Stimulated activated CD4-positive, alpha-beta T cell treated with anti-CD3 and anti-CD28 coated beads, Interleukin-4, amount 100 ng/mL, for 24 hours (primary cell): ENCODE measurements around the gene CREG2.

Source experiments
- DNase-seq: peaks from one replicate; pipeline ENCODE4 v3.0.0-alpha.2; 2020

Gene CREG2

DNA sequence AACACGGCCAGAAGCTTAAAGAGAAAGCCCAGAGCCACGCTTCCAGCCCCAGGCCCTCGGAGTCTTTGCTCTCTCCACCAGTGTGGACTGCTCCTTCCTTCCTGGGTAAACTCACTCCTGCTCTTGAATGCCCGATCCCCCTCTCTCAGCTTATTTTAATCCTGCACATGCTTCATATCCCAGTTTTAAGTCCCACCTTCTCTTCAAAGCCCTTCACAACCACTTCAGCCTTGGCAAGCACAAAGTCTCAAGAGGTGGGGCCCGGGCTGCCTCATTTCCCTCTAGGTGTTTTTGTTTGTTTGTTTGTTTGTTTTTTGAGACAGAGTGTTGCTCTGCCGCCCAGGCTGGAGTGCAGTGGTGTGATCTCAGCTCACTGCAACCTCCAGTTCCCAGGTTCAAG, 21.6 kb upstream of the CREG2 start:
- no peak for DNase-seq

GRCh38 chr2:101405351-101405899, 18.1 kb upstream of the CREG2 start:
- DNase-seq: no peak

DNA sequence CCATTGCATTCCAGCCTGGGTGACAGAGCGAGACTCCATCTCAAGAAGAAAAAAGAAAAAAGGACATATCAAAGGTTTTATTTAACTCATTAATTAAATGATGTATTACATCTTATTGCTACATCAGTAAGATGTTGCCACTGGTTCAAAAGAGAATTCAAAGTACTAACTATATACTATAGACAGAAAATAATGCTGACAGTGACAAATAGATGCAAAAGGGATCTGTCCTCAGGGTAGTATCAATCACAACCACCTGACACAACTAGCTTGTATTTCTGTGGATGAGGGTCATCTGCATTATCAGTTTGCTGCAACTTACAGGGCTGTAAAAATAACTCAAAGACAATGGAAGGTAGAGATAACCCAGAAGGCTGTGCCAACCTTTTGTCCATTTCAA, 16.4 kb upstream of the CREG2 start:
- no peak for DNase-seq

GRCh38 chr2:101402630-101403029, 15.3 kb upstream of the CREG2 start:
- DNase-seq: no peak

DNA sequence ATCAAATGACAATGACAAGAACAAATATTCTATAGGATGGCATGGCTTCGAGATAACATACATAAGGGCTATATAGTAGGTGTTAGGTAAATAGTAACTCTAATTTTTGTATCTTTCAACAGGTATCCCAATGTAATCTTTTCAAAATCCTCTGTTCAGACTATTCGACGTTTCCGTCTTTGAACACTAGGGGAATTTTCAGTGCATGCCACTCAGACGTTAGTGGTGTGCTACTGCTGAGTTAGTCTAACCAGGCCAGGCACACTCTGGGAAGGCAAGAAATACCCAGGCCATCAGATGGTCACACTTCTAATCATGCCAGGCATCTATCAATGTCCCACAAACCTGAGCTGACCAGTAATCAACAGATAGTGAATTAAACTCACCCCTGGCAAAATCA, 14.6 kb upstream of the CREG2 start:
- no peak for DNase-seq

GRCh38 chr2:101401326-101401665, 14.0 kb upstream of the CREG2 start:
- DNase-seq: no peak

DNA sequence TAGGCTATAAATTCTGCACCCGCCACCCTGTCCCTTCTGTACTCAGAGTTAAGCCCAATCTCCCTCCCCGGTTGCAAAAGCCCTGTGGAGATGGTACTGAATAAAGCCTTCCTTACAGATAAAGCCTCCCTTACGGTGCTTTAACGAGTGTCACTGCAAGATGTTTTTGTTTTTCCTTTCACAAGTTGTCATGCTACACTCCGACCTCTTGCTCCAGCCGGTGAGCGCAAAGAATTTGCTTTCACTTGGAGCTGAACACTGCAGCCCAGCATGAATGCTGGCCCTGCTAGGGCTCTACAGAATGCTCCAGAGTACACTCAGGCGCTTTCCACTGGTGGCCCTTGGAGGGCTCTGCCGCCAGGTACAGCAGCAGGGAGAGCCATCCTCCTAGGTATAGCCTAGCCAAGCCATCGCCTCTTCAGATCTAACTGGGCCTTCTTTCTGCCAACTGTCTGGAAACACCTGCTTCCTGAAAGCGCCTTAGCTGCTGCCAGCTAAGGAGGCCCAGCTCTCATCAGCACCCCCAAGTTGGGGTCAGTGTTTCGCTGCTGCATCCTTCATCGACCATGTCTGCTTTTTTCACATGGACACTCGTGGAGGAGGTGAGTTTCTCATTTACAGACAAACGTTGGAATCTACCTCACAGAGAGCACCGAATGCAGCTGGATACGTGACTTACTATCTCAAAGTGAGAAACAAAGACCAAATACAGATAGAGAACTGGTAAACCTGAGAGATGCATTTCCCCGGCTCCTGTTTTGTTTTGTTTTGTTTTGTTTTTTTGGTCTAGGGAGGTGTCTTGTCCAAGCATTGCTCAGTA, 13.4 kb upstream of the CREG2 start:
- no peak for DNase-seq

DNA sequence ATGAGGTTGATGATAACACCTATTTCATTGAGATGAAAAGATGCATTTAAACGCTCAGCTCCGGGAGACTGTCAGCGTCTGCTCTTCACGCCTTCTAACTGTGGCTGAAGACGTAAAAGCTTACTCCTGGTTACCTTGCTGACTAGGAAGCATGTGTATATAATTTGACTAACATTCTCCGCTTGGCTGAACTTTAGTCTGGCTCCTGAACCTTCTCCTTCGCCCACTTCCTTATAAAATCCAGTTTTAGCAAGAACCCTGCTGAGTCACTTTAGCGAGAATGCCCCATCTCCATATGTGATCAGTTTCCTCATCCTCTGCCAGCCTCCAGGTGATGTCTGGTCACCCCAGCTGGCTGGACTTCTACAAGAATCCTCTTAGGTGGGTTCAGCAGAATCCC, 12.7 kb upstream of the CREG2 start:
- DNase-seq: no peak

DNA sequence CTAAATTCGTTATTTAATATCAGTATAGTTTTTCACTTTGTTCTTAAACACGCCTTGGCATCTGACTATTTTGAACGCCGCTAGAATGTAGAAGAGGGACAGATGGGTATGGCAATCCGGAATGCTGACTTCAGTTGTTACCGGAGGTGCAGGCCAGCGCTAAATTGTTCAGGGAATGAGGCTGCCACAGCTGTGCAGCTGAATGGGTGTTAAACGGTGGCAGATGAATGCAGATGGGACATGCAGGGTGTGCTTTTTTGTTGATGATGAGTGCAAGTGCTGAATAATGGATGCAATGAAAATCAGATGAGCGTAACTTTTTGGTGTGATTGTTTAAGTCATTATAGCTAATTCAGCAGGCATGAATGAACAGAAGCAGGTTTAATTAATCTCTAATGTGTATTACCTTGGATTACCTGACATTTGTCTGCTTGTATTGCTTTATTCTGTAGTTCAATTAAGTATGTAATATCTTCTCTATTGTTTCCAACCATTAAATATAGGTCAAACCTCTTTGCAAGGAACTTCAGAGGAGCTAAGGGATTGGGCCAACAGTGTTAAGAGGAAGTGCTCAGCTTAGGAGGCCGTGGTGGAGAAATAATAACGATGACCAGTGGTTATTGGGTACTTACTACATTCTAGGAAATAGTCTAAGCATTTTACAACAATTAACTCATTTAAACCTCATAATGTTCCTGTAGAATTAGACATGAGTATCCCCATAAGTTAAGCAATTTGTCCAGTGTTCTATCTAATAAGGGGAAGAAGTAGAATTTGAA, 11.9 kb upstream of the CREG2 start:
- DNase-seq: no peak

GRCh38 chr2:101398116-101398821, 11.0 kb upstream of the CREG2 start:
- DNase-seq: no peak

GRCh38 chr2:101396316-101396717, 9.0 kb upstream of the CREG2 start:
- no peak for DNase-seq

GRCh38 chr2:101395545-101396315, 8.4 kb upstream of the CREG2 start:
- no peak for DNase-seq

- no peak for DNase-seq
Measured at GRCh38 chr2:101388232-101388631, 929 bp upstream of the CREG2 start.

- no peak for DNase-seq
Measured at GRCh38 chr2:101386599-101387150, 628 bp downstream of the CREG2 start.

- DNase-seq: no peak
Measured at GRCh38 chr2:101383016-101383541, 4.2 kb downstream of the CREG2 start.

GRCh38 chr2:101382442-101382841, 4.9 kb downstream of the CREG2 start:
- no peak for DNase-seq

DNA sequence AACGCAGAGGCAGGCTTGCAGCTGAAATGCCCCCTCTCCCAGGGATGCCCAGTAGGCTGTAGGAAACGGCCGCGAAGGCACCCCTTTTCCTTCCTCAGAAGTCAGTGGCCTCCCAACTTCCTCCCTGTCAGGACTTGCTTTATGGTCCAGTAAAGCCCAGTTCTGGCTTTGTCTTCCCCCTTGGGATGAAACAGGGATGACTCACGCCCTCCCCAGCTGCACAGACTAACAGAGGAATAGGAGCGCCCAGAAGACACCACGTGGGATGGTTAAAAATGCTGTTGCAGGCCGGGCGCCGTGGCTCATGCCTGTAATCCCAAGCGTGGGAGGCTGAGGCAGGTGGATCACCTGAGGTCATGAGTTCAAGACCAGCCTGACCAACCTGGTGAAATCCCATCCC, 6.9 kb downstream of the CREG2 start:
- no peak for DNase-seq

- no peak for DNase-seq
Measured at GRCh38 chr2:101379091-101379490, 8.2 kb downstream of the CREG2 start.

DNA sequence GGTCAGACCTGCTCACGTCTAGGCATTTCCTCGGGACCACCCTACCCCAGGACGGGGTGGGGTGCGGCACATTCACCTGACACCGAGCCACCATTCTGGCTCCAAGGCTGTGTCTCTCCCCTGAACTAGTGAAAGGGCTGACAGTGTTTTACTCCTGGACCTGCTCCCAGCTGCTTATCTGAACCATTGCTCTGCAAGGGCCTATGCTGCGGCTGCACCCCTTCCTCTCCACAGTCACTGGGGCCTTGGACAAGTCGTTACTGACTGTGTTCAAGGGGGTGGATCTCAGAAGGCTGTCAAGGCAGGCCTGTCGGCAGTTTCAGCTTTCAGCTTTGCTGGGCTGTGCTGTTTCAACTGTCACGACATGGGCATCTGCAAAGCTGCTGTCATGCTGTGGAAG, 11.7 kb downstream of the CREG2 start:
- no peak for DNase-seq

DNA sequence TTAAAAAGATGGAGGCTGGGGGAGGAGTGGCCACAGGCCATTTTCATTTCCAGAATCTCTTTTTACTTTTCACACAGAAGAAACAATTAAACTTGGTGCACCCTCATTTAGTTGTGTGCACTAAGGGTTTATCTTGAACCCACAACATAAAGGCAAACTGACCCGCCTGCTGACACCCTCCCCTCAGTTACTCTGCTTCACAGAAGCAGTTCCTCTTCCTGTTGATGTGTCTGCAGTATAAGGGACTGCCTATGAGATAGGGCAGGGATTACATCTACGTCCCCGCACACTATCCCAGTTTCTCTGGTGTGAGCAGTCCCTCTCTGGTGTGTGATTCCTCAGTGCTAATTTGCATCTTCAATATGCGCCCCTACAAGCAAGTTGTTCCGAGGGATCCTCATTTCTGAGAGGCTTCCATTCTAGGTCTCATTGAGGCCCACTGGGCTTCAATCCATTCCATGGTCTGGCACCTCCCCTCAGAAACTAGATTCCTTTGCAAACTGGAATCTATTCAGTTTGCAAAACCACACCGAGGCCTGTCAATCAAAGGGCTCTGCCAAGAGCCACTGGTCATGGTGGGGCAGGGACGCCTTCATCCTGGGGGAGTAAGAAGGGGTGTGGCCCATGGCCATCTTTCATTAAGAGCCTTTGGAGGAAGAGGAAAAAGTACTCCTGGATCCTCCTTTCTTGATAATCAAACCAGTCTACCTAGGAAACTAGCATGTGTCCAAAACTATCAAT, 12.3 kb downstream of the CREG2 start:
- no peak for DNase-seq

- DNase-seq: no peak
Measured at GRCh38 chr2:101372792-101373191, 14.5 kb downstream of the CREG2 start.
